ENCODE measurements around the gene ZNF488. TPM values are rescaled to one million over a fixed set of nuclear protein-coding genes. Genes with fewer than 3 reads are reported as not detected.

The ZNF488 gene
- polyA plus RNA-seq, 1 of the 3 experiments (the other 2 are of a cell fraction), result 0.59 TPM

- TF ChIP-seq ZBTB33 (IDR thresholded peaks at IDR 0.05; ENCODE audit: borderline replicate concordance, low read depth) (no peak), YY1 (IDR thresholded peaks at IDR 0.05; ENCODE audit: low read depth) (no peak), SMC3 (IDR thresholded peaks at IDR 0.05; ENCODE audit: low read depth, low read length) (no peak)
These were observed 57.7 kb downstream of the ZNF488 start (continued) for GRCh38 chr10:47326306-47326926.

GRCh38 chr10:47325303-47326291 is 58.5 kb downstream of the ZNF488 start:
- H3K27ac ChIP-seq (ENCODE audit: low read depth in 2 of 2, low read length in 1 of 2), result no peak overlapping the region
- 66% methylated on average over 21 of the region's 30 CpGs for WGBS (ENCODE audit: low lambda C conversion rate)
- ChIA-PET POLR2A (no interaction called here), CTCF (interaction anchor here (1.2 to 1.6 kb wide), 2 partner anchors 14 kb away, joined by 3 to 5 read pairs; no protein-coding TSS in a partner anchor)
- DNase-seq, result no peak
- H3K9me2 ChIP-seq, result no peaks in the 10 kb centered on the region
- no peak overlapping the region for H2AFZ ChIP-seq (ENCODE audit: low read depth)
- H3F3A ChIP-seq (replicated peaks; ENCODE audit: insufficient read depth), result no peaks in the 10 kb centered on the region
- no peak for TF ChIP-seq TAF1 (IDR thresholded peaks at IDR 0.05; ENCODE audit: borderline replicate concordance, low read depth, low read length)
- peaks cover 0 to 16% of the 10 kb centered on the region in 2 experiments; a peak in 1 of 4 replicates for H3K4me1 ChIP-seq (ENCODE audit: control insufficient read depth in 1 of 2, insufficient read depth in 2 of 2, low read depth in 1 of 2, low read length in 1 of 2)
- H3K4me2 ChIP-seq, result no peak overlapping the region
- H3K79me2 ChIP-seq (ENCODE audit: insufficient read depth), result no peaks in the 10 kb centered on the region
- H4K20me1 ChIP-seq (ENCODE audit: insufficient read depth), result no peaks in the 10 kb centered on the region
- no peaks in the 10 kb centered on the region for H3K9me3 ChIP-seq
- H3K36me3 ChIP-seq (replicated peaks in 1 of 2; ENCODE audit: control insufficient read depth in 1 of 2, insufficient read depth in 2 of 2, low read length in 1 of 2), result no peaks in the 10 kb centered on the region
- H3K27me3 ChIP-seq (ENCODE audit: insufficient read depth), result peaks cover 6% of the 10 kb centered on the region; the same call in 1 of the 2 replicates
- H3K4me3 ChIP-seq (ENCODE audit: low read depth in 2 of 2, low read length in 1 of 2), result no peak overlapping the region
- no peak overlapping the region for H3K9ac ChIP-seq

- Histone ChIP-seq H3K9ac (no peak overlapping the region), H3K79me2 (ENCODE audit: insufficient read depth) (no peaks in the 10 kb centered on the region), H3K36me3 (replicated peaks in 1 of 2; ENCODE audit: control insufficient read depth in 1 of 2, insufficient read depth in 2 of 2, low read length in 1 of 2) (no peaks in the 10 kb centered on the region), H3F3A (replicated peaks; ENCODE audit: insufficient read depth) (no peaks in the 10 kb centered on the region), H3K4me3 (ENCODE audit: low read depth in 2 of 2, low read length in 1 of 2) (no peak overlapping the region), H4K20me1 (ENCODE audit: insufficient read depth) (no peaks in the 10 kb centered on the region), H3K27me3 (ENCODE audit: insufficient read depth) (peaks cover 6% of the 10 kb centered on the region; the same call in 1 of the 2 replicates), H3K9me3 (no peaks in the 10 kb centered on the region), H3K9me2 (no peaks in the 10 kb centered on the region), H2AFZ (ENCODE audit: low read depth) (no peak overlapping the region), H3K27ac (ENCODE audit: low read depth in 2 of 2, low read length in 1 of 2) (no peak overlapping the region; a peak in 1 of 4 replicates), H3K4me1 (ENCODE audit: control insufficient read depth in 1 of 2, insufficient read depth in 2 of 2, low read depth in 1 of 2, low read length in 1 of 2) (peaks cover 0 to 16% of the 10 kb centered on the region in 2 experiments; a peak in 1 of 4 replicates), H3K4me2 (no peak overlapping the region)
- DNase-seq, result no peak
- ChIA-PET POLR2A (no interaction called here), CTCF (interaction anchor here (1.4 to 2.5 kb wide), 3 partner anchors 11 to 299 kb away, joined by 4 to 17 read pairs (median 17); no protein-coding TSS in a partner anchor)
- WGBS (ENCODE audit: low lambda C conversion rate), result 23% methylated on average over 4 of the region's 5 CpGs
- TF ChIP-seq GATA2 (CRISPR knock-in tag; IDR thresholded peaks at IDR 0.05), result no peak
- no peak for TF ChIP-seq IRF3 (IDR thresholded peaks at IDR 0.05; ENCODE audit: low read depth, low read length)
- no peak for TF ChIP-seq TAF1 (IDR thresholded peaks at IDR 0.05; ENCODE audit: borderline replicate concordance, low read depth, low read length)
- no peak for TF ChIP-seq RCOR1 (IDR thresholded peaks at IDR 0.05; ENCODE audit: low read length)
These were observed 60.3 kb downstream of the ZNF488 start for GRCh38 chr10:47323636-47324296.
